GM10248 (cell line): ENCODE measurements around the gene F7.

ENCODE experiments used
- CTCF ChIA-PET: fragments of 300-600 bp; sonication (Branson Sonifier 250); formaldehyde crosslinking; extraction: SDS; loops from one replicate; lab custom pipeline; 2021; ENCODE audit warnings: antibody characterized with exemption; lab: Yijun Ruan, JAX
- POLR2A ChIA-PET: fragments of 350-650 bp; sonication (Branson Sonifier 250); formaldehyde crosslinking; extraction: SDS; loops from one replicate; lab custom pipeline; 2020; ENCODE audit warnings: antibody characterized with exemption; lab: Yijun Ruan, JAX
- DNase-seq: peaks from one replicate; pipeline ENCODE4 v3.0.0; 2012; ENCODE audit errors: extremely low spot score
- CTCF ChIP-seq: IDR thresholded peaks from 2 replicates; pipeline ENCODE4 v1.5.1; 2012; ENCODE audit warnings: mild to moderate bottlenecking, low read depth; ENCODE audit errors: extremely low read depth, missing control alignments, control extremely low read depth

Gene F7

GRCh38 chr13:113144255-113144629 lies 38.7 kb downstream of the F7 start:
- POLR2A ChIA-PET = no interaction called here
- no peak for DNase-seq
- TF ChIP-seq CTCF = no peak
- CTCF ChIA-PET = no interaction called here

GRCh38 chr13:113145496-113145895 lies 39.9 kb downstream of the F7 start:
- POLR2A ChIA-PET = no interaction called here
- CTCF ChIA-PET = no interaction called here
- DNase-seq = no peak
- no peak for TF ChIP-seq CTCF

- no peak for DNase-seq
- TF ChIP-seq CTCF = no peak
- POLR2A ChIA-PET = no interaction called here
- CTCF ChIA-PET = no interaction called here
These were observed 40.5 kb downstream of the F7 start for GRCh38 chr13:113145911-113146598.

GRCh38 chr13:113146750-113147149 lies 41.2 kb downstream of the F7 start:
- ChIA-PET CTCF (no interaction called here), POLR2A (no interaction called here)
- no peak for TF ChIP-seq CTCF
- no peak for DNase-seq

GRCh38 chr13:113147206-113147605 lies 41.6 kb downstream of the F7 start:
- no peak for DNase-seq
- TF ChIP-seq CTCF = no peak
- CTCF ChIA-PET = no interaction called here
- POLR2A ChIA-PET = no interaction called here

GRCh38 chr13:113148407-113148806 lies 42.8 kb downstream of the F7 start:
- no peak for TF ChIP-seq CTCF
- POLR2A ChIA-PET = no interaction called here
- CTCF ChIA-PET = no interaction called here
- DNase-seq = no peak
